Fibroblast of mammary gland (primary cell): ENCODE data around the gene FOXC1.

Experiments used
- DNase-seq: peaks from one replicate; pipeline ENCODE4 v3.0.0-alpha.2; 2010; ENCODE audit warnings: low read depth
- H3K4me3 ChIP-seq: 2 replicates; pipeline ENCODE4 v1.5.1; 2011; ENCODE audit warnings: low read depth, mild to moderate bottlenecking, low read length, moderate library complexity; ENCODE audit not compliant: control insufficient read depth
- TF ChIP-seq, protein P1 (sequence below): conservative IDR thresholded peaks from 2 replicates; pipeline ENCODE4 v1.5.1; 2011; ENCODE audit warnings: low read depth, low read length, inconsistent platforms; ENCODE audit not compliant: control insufficient read depth, insufficient read depth

Gene FOXC1

DNA sequence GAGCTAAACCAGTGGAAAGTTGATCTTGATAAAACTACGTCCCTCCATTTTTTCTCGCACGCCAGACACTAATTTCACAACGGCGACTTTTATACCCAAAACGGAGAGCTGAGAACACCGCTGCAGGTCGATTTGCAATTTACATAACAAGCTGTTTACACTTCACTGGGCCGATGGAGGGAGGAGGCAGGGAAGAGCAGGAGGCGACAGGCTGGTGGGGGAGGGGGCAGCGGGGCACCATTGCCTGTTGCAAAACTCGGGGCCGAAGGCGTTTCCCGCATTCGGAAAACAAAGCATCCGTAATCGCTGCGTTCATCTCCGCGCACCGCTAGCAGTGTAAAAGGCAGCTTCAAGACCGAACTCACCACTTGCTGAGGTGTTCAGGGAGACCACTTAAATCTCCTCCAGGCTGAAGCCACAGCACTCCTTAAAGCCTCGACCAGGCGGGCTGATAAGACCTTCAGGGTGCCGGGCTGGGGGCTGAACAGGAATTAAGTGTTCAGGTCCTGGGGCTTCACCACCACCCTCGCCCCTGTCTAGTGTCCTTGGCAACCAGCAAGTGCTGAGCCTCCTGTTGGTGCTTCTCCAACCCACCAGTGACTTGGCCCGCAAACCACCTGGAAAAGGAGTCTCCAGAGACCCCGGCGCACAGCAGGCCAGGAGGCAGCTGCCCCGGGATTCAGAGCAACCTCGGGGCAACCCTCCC lies 2.0 kb upstream of the FOXC1 start:
- H3K4me3 ChIP-seq = no peak overlapping the region
- DNase-seq = no peak
- TF ChIP-seq, protein P1, sequence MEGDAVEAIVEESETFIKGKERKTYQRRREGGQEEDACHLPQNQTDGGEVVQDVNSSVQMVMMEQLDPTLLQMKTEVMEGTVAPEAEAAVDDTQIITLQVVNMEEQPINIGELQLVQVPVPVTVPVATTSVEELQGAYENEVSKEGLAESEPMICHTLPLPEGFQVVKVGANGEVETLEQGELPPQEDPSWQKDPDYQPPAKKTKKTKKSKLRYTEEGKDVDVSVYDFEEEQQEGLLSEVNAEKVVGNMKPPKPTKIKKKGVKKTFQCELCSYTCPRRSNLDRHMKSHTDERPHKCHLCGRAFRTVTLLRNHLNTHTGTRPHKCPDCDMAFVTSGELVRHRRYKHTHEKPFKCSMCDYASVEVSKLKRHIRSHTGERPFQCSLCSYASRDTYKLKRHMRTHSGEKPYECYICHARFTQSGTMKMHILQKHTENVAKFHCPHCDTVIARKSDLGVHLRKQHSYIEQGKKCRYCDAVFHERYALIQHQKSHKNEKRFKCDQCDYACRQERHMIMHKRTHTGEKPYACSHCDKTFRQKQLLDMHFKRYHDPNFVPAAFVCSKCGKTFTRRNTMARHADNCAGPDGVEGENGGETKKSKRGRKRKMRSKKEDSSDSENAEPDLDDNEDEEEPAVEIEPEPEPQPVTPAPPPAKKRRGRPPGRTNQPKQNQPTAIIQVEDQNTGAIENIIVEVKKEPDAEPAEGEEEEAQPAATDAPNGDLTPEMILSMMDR = no peak

DNA sequence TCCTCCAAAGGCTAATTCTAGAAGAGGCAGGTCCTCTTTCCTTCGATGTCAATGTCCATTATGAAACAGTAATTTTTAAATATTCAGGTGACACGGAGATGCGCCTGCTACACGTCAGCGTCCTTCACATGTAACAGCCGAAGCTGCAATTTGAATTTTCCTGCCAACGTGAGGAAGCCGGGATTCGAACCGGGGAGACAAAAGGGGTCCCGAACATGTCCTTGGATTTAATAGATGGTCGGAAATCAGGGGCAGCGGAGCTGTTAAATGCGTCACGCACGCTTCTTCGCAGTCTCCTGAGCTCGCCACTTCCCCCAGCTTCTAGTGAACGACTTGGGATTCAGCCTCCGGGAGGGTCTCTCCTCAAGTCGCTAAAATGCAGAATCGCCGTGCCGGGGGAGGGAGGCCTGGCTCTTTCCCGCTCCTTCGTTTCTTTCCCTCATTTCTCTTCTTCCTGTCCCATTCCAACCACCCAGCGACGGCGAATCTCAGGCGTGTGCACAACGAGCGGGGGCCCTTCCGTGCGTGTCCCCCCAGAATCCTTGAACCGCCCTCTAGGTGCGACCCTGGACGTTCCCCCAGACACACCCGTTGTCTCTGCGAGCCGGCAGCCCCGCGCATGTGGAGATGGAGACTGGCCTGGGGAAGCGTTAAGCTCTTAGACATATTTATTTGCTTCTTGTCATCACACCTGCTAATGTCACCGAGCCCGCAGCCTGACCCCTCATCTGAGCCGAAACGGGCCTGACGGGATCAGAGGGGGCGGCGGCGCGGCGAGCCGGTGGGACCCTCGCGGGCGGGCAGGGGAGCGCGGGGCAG lies 1.3 kb upstream of the FOXC1 start:
- DNase-seq = no peak
- TF ChIP-seq, protein P1 = no peak
- no peak overlapping the region for H3K4me3 ChIP-seq

DNA sequence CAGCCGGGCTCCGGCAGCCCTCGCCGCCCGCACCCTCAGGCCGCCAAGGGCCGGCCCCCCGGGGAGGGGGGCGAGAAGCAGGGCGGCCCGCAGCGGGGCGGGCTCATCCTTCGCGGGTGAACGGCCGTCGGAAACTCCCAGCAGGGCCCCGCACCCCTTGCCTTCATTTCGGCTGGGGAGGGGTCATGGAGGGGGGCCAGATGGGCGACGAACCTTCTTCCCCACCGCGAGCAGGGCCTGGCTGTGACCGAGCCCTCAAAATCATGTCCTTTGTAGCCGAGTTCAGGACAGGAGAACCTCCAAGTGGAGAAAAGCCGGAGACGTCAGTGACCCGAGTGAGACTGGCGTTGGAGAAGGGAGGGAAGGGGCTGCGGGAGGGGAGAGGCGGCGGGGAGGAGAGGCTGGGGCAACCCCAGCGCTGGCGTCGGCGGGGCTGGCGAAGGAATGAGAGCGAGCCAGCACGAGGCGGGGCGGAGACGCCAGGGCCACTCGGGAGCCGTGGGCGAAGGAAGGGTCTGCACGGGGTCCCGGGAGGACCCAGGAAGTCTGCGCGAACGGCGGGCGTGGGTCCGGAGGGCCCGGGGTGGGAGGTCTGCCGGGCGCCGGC lies 571 bp upstream of the FOXC1 start:
- DNase-seq = no peak
- peak overlapping the region; percentile 33 for H3K4me3 ChIP-seq
- TF ChIP-seq, protein P1 = no peak

DNA sequence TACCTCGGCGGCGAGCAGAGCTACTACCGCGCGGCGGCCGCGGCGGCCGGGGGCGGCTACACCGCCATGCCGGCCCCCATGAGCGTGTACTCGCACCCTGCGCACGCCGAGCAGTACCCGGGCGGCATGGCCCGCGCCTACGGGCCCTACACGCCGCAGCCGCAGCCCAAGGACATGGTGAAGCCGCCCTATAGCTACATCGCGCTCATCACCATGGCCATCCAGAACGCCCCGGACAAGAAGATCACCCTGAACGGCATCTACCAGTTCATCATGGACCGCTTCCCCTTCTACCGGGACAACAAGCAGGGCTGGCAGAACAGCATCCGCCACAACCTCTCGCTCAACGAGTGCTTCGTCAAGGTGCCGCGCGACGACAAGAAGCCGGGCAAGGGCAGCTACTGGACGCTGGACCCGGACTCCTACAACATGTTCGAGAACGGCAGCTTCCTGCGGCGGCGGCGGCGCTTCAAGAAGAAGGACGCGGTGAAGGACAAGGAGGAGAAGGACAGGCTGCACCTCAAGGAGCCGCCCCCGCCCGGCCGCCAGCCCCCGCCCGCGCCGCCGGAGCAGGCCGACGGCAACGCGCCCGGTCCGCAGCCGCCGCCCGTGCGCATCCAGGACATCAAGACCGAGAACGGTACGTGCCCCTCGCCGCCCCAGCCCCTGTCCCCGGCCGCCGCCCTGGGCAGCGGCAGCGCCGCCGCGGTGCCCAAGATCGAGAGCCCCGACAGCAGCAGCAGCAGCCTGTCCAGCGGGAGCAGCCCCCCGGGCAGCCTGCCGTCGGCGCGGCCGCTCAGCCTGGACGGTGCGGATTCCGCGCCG lies 994 bp downstream of the FOXC1 start:
- TF ChIP-seq, protein P1 = no peak
- peak overlapping the region; percentile 58 for H3K4me3 ChIP-seq
- no peak for DNase-seq

DNA sequence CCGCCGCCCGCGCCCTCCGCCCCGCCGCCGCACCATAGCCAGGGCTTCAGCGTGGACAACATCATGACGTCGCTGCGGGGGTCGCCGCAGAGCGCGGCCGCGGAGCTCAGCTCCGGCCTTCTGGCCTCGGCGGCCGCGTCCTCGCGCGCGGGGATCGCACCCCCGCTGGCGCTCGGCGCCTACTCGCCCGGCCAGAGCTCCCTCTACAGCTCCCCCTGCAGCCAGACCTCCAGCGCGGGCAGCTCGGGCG lies 1.5 kb downstream of the FOXC1 start:
- TF ChIP-seq, protein P1 = peak; percentile 7
- DNase-seq = no peak
- peak overlapping the region; percentile 58 for H3K4me3 ChIP-seq

DNA sequence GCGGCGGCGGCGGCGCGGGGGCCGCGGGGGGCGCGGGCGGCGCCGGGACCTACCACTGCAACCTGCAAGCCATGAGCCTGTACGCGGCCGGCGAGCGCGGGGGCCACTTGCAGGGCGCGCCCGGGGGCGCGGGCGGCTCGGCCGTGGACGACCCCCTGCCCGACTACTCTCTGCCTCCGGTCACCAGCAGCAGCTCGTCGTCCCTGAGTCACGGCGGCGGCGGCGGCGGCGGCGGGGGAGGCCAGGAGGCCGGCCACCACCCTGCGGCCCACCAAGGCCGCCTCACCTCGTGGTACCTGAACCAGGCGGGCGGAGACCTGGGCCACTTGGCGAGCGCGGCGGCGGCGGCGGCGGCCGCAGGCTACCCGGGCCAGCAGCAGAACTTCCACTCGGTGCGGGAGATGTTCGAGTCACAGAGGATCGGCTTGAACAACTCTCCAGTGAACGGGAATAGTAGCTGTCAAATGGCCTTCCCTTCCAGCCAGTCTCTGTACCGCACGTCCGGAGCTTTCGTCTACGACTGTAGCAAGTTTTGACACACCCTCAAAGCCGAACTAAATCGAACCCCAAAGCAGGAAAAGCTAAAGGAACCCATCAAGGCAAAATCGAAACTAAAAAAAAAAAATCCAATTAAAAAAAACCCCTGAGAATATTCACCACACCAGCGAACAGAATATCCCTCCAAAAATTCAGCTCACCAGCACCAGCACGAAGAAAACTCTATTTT lies 2.0 kb downstream of the FOXC1 start:
- DNase-seq = no peak
- TF ChIP-seq, protein P1 = no peak
- peak overlapping the region; percentile 58 for H3K4me3 ChIP-seq
